Activated CD4-positive, alpha-beta T cell treated with anti-CD3 and anti-CD28 coated beads for 1 hour (primary cell): ENCODE measurements around the gene ANXA6.
A peak's percentile ranks its signal among the peaks of the same experiment; 100 is the strongest.
"Not testable (repeated sequence)": the region's sequence is repeated elsewhere in the genome, so short reads cannot be mapped to it uniquely, and the experiment has no call there.

Experiments used
- DNase-seq: peaks from one replicate; pipeline ENCODE4 v3.0.0-alpha.2; 2020

The ANXA6 gene

GRCh38 chr5:151179489-151179840 lies 21.9 kb upstream of the ANXA6 start:
- no peak for DNase-seq

- no peak for DNase-seq
Measured at GRCh38 chr5:151178777-151179488, 21.4 kb upstream of the ANXA6 start.

- no peak for DNase-seq
Measured at GRCh38 chr5:151178372-151178771, 20.8 kb upstream of the ANXA6 start.

GRCh38 chr5:151176268-151176667 lies 18.7 kb upstream of the ANXA6 start:
- not testable (repeated sequence) for DNase-seq

- DNase-seq: no peak
Measured at GRCh38 chr5:151174612-151175101, 17.1 kb upstream of the ANXA6 start.

GRCh38 chr5:151173711-151174611 lies 16.4 kb upstream of the ANXA6 start:
- no peak for DNase-seq

GRCh38 chr5:151171529-151171928 lies 13.9 kb upstream of the ANXA6 start:
- no peak for DNase-seq

GRCh38 chr5:151168602-151169344 lies 11.2 kb upstream of the ANXA6 start:
- DNase-seq: no peak

GRCh38 chr5:151167022-151167421 lies 9.4 kb upstream of the ANXA6 start:
- DNase-seq: no peak

GRCh38 chr5:151164687-151165392 lies 7.3 kb upstream of the ANXA6 start:
- peak; percentile 73 for DNase-seq

GRCh38 chr5:151162776-151163175 lies 5.2 kb upstream of the ANXA6 start:
- DNase-seq: no peak

- DNase-seq: no peak
Measured at GRCh38 chr5:151159649-151160373, 2.2 kb upstream of the ANXA6 start.

GRCh38 chr5:151158287-151158661 lies 695 bp upstream of the ANXA6 start:
- DNase-seq: no peak

GRCh38 chr5:151156507-151157420 lies 815 bp downstream of the ANXA6 start:
- no peak for DNase-seq

- no peak for DNase-seq
Measured at GRCh38 chr5:151155775-151156506, 1.6 kb downstream of the ANXA6 start.

GRCh38 chr5:151154931-151155774 lies 2.4 kb downstream of the ANXA6 start:
- DNase-seq: peak; percentile 50

GRCh38 chr5:151153766-151154272 lies 3.8 kb downstream of the ANXA6 start:
- DNase-seq: no peak

- no peak for DNase-seq
Measured at GRCh38 chr5:151153300-151153699, 4.3 kb downstream of the ANXA6 start.

- no peak for DNase-seq
Measured at GRCh38 chr5:151151793-151152192, 5.8 kb downstream of the ANXA6 start.
